ENCODE data around the gene ITFG1.

DNA sequence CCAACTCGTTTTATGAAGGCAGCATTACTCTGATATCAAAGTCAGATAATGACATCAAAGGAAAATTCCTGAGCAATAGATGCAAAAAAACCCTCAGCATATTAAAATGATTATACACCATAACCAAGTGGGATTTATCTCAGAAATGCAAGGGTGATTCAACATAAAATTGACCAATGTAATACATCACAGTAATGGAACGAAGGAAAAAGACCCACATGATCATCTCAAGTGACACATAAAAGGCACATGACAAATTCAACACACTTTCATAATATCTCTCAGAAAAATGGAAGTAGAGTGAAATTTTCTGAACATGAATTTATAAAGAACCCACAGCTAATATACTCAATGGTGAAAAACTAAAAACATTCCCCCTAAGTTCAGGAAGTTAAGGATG lies 118.8 kb downstream of the ITFG1 start:
- TF ChIP-seq OSR1 (CRISPR knock-in tag; IDR thresholded peaks at IDR 0.05) (no peak), CREB5 (CRISPR knock-in tag; IDR thresholded peaks at IDR 0.05; ENCODE audit: low read depth) (no peak), TOX (CRISPR knock-in tag; IDR thresholded peaks at IDR 0.05; ENCODE audit: borderline replicate concordance) (no peak), ZFP3 (CRISPR knock-in tag; IDR thresholded peaks at IDR 0.05) (no peak), ARNTL (CRISPR knock-in tag; IDR thresholded peaks at IDR 0.05; ENCODE audit: borderline replicate concordance, low read depth) (no peak), ZFP30 (CRISPR knock-in tag; IDR thresholded peaks at IDR 0.05) (no peak)
